GM18505 (cell line): ENCODE measurements around the gene PRR5L.

Experiments used
- ATAC-seq: cut with Tn5 transposase; IDR thresholded peaks from one replicate; pipeline ENCODE4 v1.9.1; 2021; ENCODE audit not compliant: unreplicated experiment
- POLR2A ChIP-seq: IDR thresholded peaks from 4 replicates; pipeline ENCODE4 v1.6.1; 2011; ENCODE audit warnings: borderline replicate concordance; ENCODE audit not compliant: insufficient read depth, insufficient read length; ENCODE audit errors: extremely low read depth

PRR5L gene

DNA sequence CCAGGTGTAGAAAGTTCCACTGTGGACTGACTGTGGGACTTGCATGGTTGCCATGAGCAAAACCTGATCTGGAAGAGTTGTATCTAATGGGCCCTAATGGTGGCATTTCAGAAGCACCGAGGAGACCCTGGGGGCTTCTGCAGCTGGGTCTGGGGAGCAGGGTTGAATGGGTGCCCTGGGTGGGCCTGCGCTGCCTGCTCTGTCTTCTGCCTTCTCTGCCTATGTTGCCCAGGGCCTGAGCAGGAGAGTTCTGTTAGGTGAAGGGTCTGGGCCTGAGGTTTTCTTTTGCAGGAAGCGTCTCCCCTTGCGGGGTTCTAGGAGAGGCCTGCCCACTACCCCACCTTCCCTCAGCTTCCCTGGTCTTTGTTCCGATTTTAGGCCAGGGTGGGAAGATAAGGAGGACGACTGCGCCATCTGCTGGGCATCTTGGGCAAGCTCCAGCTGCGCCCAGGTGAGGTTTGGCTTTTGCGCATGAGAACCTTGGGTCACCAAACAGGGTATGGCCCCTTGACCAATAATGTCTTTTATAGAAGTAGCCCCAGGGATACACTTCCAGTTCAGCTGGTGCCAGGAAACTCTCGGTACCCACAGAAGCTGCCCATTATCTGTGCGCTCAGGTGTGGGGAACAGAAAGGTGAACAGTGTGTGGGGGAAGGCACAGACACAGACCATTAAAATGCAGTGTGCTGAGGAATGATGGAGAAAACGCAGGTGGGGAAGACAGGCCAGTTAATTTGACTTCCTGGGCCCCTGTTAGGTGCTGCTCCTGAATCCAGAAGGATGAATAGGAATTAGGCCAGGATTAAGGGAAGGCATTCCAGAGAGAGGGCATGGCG is 30.1 kb upstream of the PRR5L start:
- TF ChIP-seq POLR2A, result no peak
- no peak for ATAC-seq

DNA sequence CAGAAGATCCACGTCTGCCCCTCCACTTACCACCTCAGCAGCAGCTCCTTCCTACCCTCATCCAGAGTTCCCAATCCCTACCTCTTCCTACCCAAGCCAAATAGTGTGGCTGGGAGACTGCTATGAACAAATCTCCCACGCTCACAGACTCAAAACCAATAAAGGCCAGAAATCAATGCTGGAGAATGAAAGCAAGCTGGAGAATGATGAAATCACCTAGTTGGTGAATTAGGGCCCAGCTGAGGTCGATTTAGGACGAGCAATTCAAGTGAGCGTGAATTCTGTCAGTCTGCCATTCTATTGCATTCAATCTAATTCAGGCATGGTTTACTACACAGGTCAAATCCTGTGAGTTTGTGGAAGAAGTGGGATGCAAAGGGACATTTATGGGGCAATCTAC is 29.3 kb upstream of the PRR5L start:
- TF ChIP-seq POLR2A, result no peak
- no peak for ATAC-seq

- TF ChIP-seq POLR2A, result no peak
- no peak for ATAC-seq
Measured at GRCh38 chr11:36268337-36268985, 27.6 kb upstream of the PRR5L start.

GRCh38 chr11:36270701-36271100 is 25.4 kb upstream of the PRR5L start:
- TF ChIP-seq POLR2A, result no peak
- ATAC-seq, result no peak

GRCh38 chr11:36271794-36272407 is 24.2 kb upstream of the PRR5L start:
- no peak for TF ChIP-seq POLR2A
- ATAC-seq, result no peak

GRCh38 chr11:36273110-36273509 is 23.0 kb upstream of the PRR5L start:
- no peak for ATAC-seq
- TF ChIP-seq POLR2A, result no peak

DNA sequence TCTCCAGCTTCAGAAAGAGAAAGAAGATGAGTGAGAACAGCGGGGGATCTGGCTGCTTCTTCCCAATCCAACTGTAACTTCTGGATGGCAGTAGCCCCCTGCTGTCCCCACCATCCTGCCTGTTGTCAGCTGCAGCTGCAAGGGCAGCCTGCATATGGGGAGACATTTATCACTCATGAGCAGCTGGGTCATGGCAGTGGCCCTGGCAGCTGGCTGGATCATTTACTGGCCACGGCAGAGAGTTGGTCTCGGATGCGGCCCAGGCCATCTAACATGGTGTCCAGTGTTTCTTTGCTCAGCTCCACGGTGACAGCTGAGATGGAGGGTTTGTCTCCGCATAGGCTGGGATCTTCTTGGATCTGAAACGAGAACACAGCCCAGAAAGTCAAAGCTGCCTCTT is 21.7 kb upstream of the PRR5L start:
- no peak for ATAC-seq
- TF ChIP-seq POLR2A, result no peak

DNA sequence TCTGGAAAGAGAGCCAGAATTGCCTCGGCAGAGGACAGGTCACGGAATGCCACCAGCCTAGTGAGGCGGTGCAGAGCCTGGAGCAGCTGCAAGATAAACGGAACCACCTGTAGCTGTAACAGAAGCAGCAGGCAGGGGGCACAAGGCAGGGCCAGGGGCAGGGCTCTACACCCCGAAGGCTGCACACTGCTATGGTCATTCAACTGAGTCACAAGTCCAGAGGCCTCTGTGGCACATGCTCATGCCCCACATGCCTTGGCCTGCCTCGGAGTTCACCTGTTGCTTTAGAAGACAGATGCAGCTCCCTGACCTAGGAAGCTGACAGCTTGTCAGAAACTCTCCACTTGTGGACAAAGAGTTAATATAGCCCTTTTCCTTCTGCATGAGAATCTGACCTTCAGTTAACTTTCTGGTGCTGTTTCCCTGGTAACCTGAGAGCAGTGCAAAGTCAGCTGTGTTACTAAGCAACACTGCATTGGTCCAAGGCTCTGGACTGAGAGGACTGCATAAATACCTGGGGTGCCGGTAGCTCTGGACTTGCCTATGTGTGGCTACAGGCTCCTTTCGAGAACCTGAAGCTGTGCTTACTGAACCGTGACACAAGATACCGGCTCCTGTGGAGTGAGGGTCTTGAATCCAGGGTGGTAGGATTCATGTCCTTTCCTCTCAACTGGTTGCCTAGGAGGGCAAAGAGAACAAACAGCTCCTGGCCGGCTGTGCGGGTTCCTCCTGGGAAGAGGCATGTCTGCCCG is 17.4 kb upstream of the PRR5L start:
- no peak for ATAC-seq
- no peak for TF ChIP-seq POLR2A

DNA sequence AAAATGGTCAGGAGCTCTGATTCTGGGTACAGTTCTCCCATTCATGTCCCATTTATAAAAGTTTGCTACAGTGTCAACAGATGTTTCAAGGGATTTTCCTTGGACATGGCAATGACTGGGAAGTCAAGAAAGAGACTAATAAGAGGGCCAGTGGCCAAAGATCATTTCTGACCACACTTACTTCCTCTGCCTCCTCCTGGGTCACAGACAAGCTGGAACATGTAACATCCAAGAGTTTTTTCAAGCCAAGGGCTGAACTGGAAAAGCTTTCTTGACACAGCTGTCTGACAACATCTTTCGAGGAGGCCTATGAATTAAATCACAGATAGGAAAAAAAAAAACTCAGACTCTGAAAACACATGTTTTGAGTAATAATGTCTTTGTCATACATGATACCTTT is 15.6 kb upstream of the PRR5L start:
- no peak for ATAC-seq
- no peak for TF ChIP-seq POLR2A

DNA sequence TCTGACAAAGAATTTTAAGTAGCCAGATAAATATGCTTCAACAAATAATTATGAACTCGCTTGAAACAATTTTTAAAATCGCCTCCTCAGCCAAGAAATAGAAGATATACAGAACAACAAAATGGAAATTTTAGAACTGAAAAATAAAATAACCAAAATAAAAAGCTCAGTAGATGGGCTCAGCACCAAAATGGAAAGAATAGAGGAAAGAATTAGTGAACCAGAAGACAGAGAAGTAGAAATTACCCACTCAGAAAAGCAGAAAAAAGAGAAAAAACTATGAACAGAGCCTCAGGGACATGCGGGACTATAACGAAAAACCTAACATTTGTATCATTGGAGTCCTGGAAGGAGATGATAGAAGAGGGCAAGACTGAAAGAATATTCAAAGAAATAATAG is 14.2 kb upstream of the PRR5L start:
- ATAC-seq, result no peak
- TF ChIP-seq POLR2A, result no peak

GRCh38 chr11:36282926-36283325 is 13.2 kb upstream of the PRR5L start:
- TF ChIP-seq POLR2A, result no peak
- no peak for ATAC-seq

GRCh38 chr11:36288442-36289225 is 7.5 kb upstream of the PRR5L start:
- TF ChIP-seq POLR2A, result no peak
- no peak for ATAC-seq
